NCI-H187 (cell line): ENCODE data around the gene GNG3.
"Not testable (repeated sequence)": the region's sequence is repeated elsewhere in the genome, so short reads cannot be mapped to it uniquely, and the experiment has no call there.

Source experiments
- DNase-seq, 2 experiments: peaks; one replicate each; lab custom pipeline; 2025; lab: John Stamatoyannopoulos, UW

Gene GNG3

GRCh38 chr11:62716816-62717215 is 9.3 kb downstream of the GNG3 start:
- no peak for DNase-seq

DNA sequence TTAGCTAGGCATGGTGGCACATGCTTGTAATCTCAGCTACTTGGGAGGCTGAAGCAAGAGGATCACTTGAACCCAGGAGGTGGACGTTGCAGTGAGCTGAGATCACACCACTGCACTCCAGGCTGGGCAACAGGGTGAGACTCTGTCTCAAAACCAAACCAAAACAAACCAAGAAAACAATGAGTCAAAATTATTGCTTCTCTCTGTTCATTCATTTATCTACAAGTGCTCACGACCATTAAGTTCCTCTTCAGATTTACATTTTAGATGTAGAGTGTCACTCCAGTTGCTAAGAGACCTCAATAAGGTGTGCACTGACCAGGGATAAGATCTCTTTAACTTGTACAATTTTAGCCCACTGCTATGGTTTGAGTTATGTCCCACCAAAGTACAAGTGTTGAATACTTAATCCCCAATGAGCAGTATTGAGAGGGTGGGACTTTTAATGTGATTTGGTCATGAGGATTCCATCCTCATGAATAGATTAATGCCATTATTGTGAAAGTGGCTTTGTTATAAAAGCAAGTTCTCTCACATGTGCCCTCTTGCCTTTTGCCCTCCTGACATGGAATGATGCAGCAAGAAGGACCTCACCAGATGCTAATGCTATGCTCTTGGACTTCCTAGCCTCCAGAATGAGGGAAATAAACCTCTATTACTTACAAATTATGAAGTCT is 12.0 kb downstream of the GNG3 start:
- no peak for DNase-seq

- no peak for DNase-seq
These were observed 14.5 kb downstream of the GNG3 start for GRCh38 chr11:62721994-62722393.

DNA sequence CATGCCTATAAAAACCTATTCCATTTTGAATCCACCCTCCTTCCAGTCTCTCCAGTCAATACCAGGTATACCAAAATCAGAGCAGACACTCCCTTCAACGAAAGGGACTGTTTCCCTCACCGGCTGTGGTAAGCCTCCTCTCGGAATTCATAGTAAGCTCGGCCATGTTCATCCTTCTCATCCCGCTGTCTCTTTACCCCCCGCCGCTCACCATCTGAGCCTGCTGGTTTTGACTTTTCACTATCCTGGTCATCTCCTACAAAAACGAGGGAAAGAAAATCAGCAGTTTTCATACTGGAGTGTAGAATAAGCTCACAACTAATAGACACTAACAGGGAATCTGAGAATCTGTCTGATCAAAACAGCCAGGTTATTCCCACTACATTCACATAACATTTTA is 16.7 kb downstream of the GNG3 start:
- no peak for DNase-seq

DNA sequence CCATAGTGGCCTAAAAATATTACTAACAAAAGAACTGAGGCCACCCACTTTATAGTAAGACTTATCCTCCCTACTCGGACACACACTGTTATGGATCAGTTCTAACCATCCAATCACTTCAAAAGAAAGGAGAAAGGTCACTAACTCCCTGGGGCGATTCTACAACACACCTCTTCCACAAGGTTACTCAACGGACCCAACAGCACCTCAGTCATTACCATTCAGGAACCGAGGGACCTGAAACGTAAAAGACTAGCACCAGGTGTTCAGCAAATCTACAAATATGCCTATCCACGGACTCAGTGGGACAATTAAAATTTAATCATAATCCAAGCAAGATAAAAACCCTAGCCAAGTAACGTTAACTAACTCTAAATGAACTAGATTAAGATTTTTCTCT is 18.2 kb downstream of the GNG3 start:
- DNase-seq = no peak

DNA sequence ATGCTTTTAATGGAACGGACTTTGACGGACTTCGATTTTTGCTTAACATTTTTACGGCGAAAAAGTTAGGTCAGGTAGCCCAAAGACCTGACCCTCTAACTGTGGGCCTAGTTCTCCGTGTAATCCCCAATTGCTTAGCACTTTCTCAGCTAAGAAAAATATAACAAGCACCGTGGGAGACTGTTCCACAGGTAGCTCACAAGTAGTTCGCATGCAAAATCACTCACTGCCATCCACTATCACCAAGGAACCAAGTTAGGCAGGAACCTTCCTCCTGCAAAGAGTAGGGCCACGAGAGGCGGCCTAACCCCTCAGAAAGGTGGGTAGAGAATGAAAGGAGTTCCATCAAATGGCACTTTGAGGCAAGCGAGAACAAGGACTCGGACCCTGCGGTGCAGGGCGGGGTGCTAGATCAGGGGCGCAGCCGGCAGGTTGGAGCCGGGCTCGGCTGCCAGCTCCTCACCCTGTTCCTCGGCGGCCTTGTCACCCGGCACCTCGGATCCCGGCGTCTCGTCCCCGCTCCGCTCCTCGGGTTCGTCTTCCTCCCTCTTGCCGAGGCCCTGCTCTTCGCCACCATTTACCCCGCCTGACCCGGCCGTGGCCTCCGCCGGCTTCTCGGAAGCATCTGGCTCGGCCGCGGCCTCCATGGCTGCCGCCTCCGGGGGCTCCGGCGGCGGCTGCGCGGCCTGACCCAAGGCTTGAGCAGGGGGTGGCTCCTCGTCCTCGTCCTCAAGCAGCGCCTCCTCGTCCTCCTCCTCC is 18.9 kb downstream of the GNG3 start:
- DNase-seq = no peak

DNA sequence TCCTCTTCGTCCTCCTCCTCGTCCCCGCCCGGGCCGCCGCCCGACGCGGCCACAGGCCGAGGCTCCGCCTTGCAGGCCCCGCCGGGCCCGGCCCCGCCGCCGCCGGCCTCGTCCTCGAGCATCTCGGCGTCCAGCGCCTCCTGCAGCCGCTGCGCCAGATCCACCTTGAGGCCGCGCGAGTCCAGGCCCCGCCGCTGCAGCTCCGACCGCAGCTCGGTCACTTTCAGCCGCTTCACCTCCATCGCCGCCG is 19.4 kb downstream of the GNG3 start:
- no peak for DNase-seq

DNA sequence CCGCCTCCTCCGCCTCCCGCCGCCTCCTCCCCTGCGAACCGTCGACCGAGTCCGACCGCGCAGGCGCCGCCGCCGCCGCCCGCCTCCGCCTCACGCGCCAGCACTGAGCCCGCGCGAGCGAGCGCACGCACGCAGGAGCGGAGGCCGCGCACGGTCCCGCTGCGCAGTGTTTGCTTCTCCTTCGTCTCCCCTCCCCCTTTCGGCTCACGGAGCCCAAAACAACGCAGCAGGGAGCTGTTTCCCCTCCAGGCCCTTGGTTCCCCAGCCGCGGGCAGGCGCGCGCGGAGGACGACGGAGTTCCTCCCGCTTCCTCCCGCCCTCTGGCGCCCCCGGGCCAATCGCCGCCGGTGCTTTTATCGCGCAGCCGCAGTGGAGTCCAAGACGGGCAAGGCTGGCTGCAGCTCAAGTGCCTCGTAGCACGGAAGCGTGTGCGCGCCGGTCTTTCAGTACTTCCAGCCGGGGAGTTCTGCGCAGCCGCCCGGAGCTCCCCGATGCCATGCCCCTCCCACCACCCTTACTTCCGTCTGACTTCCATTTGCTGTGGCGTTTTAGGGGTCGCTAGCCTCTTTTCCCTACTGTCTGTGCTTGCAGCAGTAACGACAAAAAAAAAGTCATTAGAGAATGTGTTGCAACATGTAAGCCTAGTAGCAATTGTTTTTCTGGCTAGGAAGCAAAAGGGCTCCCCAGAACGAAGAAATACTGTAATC is 19.8 kb downstream of the GNG3 start, which contains the start of gene HNRNPUL2:
TSS of gene HNRNPUL2 (minus strand) at position 293 of the 707 bp plus-strand sequence. CDS start 301 bp downstream, outside the sequence.
- DNase-seq = peak; percentile 99 to 100

GRCh38 chr11:62727872-62728170 is 20.3 kb downstream of the GNG3 start:
- DNase-seq = peak in 1 of 2 experiments; percentile 95

- DNase-seq = peak; percentile 79 to 82
These were observed 20.9 kb downstream of the GNG3 start, which contains the start of gene TTC9C for GRCh38 chr11:62728171-62728988. TTC9C (plus strand) TSS chr11:62728486; CDS start chr11:62728849, 363 bp downstream.

- DNase-seq = not testable (repeated sequence)
These were observed 22.6 kb downstream of the GNG3 start for GRCh38 chr11:62730076-62730475.

- DNase-seq = no peak
These were observed 25.4 kb downstream of the GNG3 start for GRCh38 chr11:62732830-62733229.

DNA sequence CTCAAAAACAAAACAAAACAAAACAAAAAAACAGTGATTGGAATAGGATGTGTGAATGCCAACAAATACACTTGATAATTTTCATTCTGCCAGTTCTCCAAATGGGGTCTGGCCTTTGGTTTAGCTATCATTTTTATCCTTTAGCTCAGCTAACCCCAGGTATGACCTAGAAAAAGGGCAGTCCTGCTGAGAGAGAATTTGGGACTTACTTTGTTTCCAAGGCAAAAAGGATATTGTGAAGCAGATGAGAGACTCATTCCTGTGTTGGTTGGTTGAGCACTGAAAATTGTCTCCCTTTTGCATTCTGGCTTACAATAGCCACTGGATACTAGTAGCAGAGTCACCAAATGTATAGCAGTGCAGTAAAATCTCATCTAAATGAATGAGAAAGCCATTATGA is 29.7 kb downstream of the GNG3 start:
- DNase-seq = no peak

DNA sequence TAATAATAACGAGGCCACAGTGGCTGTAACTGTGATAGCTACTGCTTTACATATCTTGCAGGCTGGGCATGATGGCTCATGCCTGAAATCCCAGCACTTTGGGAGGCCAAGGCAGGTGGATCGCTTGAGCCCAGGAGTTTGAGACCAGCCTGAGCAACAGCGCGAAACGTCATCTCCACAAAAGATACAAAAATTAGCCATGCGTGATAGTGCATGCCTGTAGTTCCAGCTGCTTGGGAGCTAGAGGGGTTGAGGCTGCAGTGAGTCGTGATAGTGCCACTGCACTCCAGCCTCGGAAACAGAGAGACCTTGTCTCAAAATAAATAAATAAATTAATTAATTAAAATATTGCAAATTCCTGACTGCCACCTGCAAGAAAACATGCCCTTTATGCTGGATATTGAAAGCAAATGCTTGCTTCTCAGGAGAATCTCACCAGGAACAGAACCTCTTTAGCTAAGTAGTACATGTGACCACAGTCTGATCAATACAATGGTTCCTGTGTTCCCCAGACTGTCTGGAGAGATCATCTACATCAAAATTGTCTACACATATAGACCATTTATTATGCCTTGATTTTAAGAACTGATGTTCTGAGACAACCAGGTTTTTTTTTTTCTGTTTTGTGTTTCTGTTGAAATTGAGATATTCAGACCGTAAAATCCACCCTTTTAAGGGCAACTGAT is 40.1 kb downstream of the GNG3 start:
- DNase-seq = no peak

GRCh38 chr11:62749931-62750330 is 42.5 kb downstream of the GNG3 start:
- DNase-seq = not testable (repeated sequence)

DNA sequence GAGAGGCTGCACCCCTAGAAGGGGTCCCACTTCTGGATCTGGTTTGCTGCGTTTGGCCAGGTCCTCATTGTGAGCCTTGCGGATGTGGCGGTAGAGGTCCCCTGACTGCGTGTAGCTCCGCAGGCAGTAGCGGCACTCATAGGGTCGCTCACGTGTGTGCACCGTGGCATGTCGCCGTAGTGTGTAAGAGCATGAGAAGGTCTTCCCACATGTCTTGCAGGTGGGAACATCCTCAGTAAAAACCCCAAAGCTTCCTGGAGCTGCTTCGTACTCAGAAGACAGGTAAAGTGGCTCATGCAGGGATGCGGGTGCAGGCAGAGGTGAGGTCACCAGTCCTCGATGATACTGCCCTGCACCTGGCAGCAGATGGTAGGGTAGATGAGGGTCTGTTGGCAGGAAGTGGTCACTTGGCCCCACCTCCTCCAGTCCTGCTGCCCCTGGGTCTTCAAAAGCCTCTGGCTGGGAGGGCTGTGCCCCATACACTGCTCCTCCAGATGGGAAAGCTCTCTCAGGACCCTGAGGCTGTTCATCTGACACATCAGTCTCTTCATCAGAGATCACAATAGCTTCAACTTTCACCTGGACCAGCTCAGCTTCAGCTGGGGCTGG is 44.8 kb downstream of the GNG3 start:
- DNase-seq = no peak

DNA sequence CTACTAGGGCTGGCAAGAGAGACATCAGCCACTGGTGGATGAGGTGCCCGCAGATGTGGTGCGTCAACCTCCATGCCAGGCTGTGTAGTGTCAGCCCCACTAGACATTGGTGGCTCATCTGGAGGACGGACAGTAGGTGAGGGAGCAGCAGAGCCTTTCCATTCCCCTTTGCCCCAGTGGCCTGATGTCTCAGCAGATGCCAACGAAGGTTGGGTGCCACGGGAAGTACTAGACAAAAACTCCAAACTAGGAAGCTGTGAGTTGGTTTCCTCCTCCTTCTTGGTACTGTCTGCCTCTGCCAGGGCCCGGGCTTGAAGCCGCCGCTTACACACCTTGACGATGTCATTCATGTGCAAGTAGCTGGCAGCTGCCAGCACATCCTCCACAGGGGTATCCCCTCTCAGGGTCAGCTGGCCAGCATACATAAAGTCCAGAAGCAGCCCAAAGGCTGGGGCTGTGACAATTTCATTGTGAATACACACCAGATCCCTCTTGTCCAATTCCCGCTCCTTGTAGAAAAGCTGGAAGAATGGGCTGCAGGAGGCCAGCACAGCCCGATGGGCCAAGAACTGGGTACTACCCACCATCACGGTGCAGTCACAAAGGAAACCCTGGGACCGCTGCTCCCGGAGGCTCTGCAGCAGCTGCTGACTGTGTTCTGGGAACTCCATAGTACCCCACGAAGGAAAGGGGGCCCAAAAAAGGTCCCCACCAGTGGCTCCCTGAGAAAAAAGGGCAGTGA is 45.7 kb downstream of the GNG3 start:
- DNase-seq = no peak

- DNase-seq = peak; percentile 97 to 100
These were observed 46.5 kb downstream of the GNG3 start, which contains the start of gene ZBTB3 for GRCh38 chr11:62753736-62754603. ZBTB3 (minus strand) TSS chr11:62754160; CDS start chr11:62753664, 496 bp downstream.

- DNase-seq = no peak
These were observed 47.7 kb downstream of the GNG3 start for GRCh38 chr11:62755086-62755615.
